Endothelial cell (in vitro differentiated cells): ENCODE measurements around the gene NAIP. TPM values are rescaled to one million over a fixed set of nuclear protein-coding genes. Genes with fewer than 3 reads are reported as not detected.
"Not testable (repeated sequence)": the region's sequence is repeated elsewhere in the genome, so short reads cannot be mapped to it uniquely, and the experiment has no call there.

Experiments
- DNase-seq: peaks from one replicate; pipeline ENCODE4 v3.0.0; 2021; ENCODE audit warnings: low spot score
- H3K27ac Mint-ChIP-seq: one replicate; pipeline ENCODE4 v1.8.0; 2021; ENCODE audit warnings: mixed read lengths, inconsistent platforms; ENCODE audit not compliant: unreplicated experiment
- H3K27me3 Mint-ChIP-seq: one replicate; pipeline ENCODE4 v1.8.0; 2021; ENCODE audit warnings: mild to moderate bottlenecking, moderate library complexity, mixed read lengths, inconsistent platforms; ENCODE audit not compliant: unreplicated experiment
- H3K36me3 Mint-ChIP-seq: one replicate; pipeline ENCODE4 v1.8.0; 2021; ENCODE audit warnings: mild to moderate bottlenecking, low read depth, mixed read lengths, inconsistent platforms; ENCODE audit not compliant: unreplicated experiment
- H3K4me1 Mint-ChIP-seq: one replicate; pipeline ENCODE4 v1.8.0; 2021; ENCODE audit warnings: mild to moderate bottlenecking, mixed read lengths, inconsistent platforms; ENCODE audit not compliant: unreplicated experiment
- H3K4me3 Mint-ChIP-seq: one replicate; pipeline ENCODE4 v1.8.0; 2021; ENCODE audit warnings: mild to moderate bottlenecking, mixed read lengths, inconsistent platforms; ENCODE audit not compliant: unreplicated experiment
- H3K9me3 Mint-ChIP-seq: one replicate; pipeline ENCODE4 v1.8.0; 2021; ENCODE audit warnings: mixed read lengths, inconsistent platforms; ENCODE audit not compliant: unreplicated experiment
- total RNA-seq: library from RNA; stranded (reverse); fragmentation: NEBNext Ultra II Directional; extraction: Animal tissue kit (Norgen Biotek cat#: 25700); gene quantifications from one replicate; pipeline ENCODE4 v1.2.1, GENCODE V29; 2021; ENCODE audit not compliant: unreplicated experiment

NAIP gene
- total RNA-seq, 1 donor from 2014 or later = 7.0 TPM

- not testable (repeated sequence) for H3K27ac Mint-ChIP-seq, DNase-seq, H3K9me3 Mint-ChIP-seq, H3K4me3 Mint-ChIP-seq, H3K4me1 Mint-ChIP-seq, H3K27me3 Mint-ChIP-seq, H3K36me3 Mint-ChIP-seq
Observed at GRCh38 chr5:70931709-70932368, 93.3 kb downstream of the NAIP start.

GRCh38 chr5:70925211-70925562, 100.0 kb downstream of the NAIP start:
- not testable (repeated sequence) for DNase-seq, H3K4me3 Mint-ChIP-seq, H3K27ac Mint-ChIP-seq, H3K27me3 Mint-ChIP-seq, H3K9me3 Mint-ChIP-seq, H3K36me3 Mint-ChIP-seq, H3K4me1 Mint-ChIP-seq

Other genes starting within 250 kb of the NAIP start
- 27.5 TPM for gene SERF1A, start 124.7 kb downstream of the NAIP start, total RNA-seq
- 32.0 TPM for gene SMN1, start 100.3 kb downstream of the NAIP start, total RNA-seq
- gene GTF2H2, start 42.3 kb upstream of the NAIP start, total RNA-seq = 13.6 TPM